ENCODE measurements around the gene TRAF4.
"Not testable (repeated sequence)": the region's sequence is repeated elsewhere in the genome, so short reads cannot be mapped to it uniquely, and the experiment has no call there.

TRAF4 gene

DNA sequence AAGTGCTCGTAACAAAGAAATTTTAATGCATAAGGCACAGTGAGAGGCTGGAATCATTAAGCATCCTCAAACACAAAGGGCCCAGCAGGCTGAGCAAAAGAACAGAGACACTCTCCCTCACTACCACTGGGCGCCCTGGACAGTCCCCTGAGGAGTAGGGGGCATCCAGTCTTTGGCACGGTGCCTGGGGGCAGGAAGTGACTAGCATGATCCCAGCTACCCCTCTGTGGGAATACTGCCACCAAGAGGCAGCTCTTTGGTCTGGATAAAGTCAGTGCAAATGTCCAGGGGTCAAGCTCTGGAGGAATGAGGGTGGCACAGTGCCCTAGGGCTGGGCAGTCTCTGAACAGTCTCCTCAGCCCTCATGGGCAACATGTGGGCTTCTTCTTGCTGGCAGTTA lies 29.5 kb upstream of the TRAF4 start:
- DNase-seq (ENCODE audit: low read depth), result no peak

DNA sequence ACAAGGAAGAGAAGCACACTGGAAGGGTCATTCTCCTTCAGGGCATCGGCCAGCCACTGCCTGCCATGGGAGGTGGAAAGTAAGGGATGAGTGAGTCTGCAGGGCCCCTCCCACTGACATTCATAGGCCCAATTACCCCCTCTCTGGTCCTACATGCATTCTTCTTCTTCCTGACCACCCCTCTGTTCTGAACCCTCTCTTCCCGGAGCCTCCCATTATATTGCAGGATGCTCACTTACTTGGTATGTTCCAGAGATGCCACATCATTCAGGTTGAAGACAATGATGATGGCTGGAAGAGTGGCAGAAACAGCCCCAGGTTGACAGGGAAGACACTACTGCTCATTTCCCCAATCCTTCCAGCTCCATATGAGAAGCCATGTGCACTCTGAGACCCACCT lies 28.6 kb upstream of the TRAF4 start:
- DNase-seq (ENCODE audit: low read depth), result no peak

DNA sequence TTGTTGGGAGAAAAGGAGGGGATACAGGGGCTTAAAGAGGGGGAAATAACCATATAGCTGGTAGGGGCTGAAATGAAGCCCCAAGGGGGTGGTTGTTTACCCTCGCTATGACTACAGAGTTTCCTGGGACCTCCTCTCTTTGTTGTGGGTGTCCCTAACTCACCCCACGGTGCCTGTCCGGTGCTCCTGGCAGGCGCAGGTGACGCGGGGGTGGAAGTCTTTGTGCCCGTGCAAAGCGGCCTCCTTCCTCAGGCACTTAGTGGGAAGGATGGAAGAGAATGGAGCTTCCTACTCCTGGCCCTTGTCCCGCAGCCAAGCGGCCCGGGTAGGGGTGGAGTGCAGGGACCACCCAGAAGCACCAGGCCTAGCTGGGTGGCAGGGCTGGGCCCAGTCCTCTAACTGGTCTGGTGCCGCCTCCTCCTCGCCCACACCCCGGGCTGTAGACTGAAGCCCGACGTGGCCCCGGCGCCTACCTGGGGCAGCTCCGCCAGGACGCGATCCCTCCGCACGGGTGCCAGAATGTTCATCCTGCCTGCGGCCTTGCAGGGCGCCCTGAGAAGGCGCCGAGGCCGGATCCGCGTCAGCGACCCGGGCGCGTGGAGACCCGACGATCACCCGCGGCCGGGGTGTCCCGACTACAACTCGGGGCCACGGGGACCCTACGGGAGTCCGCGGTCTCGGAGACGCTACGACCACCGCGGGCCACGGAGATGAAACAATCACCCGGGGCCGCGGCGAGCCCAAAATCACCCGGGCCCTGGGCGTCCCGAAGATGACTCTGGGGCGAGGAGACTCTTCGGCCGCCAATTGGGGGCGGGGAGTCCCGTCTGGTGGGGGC lies 26.9 kb upstream of the TRAF4 start:
- no peak for DNase-seq (ENCODE audit: low read depth)

DNA sequence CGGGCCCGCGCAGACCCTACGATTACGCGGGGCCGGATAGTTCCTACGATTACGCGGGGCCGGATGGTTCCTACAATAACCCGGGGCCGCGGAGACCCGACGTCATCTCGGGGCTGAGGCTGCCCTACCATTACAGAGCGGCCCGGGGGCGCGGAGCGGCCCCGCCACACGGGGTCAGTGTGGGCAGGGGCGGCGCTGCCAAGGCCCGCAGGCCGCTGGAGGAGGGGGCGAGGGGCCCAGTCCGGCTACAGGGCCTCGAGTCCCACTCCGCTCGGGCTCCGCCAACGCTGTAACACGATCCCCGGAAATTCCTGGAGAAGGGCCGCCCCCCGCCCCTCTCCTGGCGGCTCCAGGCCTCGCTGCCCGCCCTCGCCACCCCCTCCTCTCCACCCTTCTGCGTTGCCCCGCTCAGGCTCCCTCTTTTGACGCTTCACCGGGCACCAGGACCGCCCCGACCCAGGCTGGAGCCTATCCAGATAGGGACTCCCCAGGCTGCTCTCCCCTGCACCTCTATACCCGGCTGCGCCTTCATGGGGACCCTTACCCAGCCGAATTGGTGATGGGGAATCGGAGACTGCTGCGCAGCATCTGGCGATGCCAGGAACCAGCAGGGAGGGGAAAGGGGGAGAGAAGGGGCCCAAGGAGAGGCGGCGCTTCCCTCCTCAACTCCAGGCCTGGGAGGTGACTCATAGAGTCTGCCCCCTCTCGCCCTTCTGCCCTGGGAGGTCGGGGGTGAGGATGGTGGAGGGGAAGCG lies 26.1 kb upstream of the TRAF4 start, which contains the start of gene RAB34:
Gene RAB34, minus strand, starts transcription at position 291 of the 755 bp plus-strand sequence. CDS start 602 bp downstream, outside the sequence.
- no peak for DNase-seq (ENCODE audit: low read depth)

DNA sequence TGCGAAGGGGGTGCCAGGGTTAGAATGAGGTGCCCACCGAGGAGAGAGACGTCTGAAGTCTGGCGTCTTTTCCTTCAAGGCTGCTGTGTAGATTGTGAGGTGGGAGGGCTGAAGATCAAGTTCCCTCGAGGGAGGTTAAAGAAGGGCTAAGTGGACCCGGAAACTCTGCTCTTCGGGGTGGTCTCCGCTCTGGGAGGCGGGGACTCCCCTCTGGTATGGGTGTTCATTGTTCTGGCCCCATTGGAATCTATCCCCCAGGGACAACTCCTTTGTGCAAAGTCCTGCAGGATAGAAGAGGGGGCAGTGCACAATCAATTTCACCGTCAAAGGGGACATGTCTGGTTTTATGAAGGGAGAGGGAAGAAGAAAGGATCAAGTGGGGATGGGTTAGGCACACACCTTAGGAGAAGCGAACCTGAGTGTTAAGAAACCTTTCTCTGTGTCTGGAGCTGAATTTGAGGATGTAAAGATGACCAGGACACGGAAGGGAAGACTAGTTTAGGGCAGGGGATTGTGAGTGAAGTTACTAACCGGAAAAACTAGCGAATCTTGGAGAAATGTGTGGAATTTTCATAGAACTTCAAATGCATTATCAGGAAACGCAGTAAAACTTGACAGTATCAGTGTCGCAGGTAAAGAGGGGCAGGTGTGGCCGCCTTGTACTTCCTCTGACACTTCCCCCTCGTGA lies 25.3 kb upstream of the TRAF4 start:
- DNase-seq (ENCODE audit: low read depth), result no peak

DNA sequence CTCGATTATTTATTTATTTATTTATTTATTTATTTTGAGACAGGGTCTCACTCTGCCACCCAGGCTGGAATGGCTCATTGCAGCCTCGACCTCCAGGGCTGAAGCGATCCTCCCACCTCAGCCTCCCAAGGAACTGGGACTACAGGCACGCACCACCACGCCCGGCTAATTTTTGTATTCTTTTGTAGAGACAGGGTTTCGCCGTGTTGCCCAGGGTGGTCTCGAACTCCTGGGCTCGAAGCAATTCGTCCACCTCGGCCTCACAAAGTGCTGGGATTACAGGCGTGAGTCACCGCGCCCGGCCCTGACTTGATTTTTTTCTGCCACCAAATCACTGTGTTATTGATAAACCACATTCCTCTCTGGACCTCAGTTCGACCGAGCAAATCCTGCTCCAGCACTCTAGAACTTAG lies 24.8 kb upstream of the TRAF4 start:
- DNase-seq (ENCODE audit: low read depth), result no peak

DNA sequence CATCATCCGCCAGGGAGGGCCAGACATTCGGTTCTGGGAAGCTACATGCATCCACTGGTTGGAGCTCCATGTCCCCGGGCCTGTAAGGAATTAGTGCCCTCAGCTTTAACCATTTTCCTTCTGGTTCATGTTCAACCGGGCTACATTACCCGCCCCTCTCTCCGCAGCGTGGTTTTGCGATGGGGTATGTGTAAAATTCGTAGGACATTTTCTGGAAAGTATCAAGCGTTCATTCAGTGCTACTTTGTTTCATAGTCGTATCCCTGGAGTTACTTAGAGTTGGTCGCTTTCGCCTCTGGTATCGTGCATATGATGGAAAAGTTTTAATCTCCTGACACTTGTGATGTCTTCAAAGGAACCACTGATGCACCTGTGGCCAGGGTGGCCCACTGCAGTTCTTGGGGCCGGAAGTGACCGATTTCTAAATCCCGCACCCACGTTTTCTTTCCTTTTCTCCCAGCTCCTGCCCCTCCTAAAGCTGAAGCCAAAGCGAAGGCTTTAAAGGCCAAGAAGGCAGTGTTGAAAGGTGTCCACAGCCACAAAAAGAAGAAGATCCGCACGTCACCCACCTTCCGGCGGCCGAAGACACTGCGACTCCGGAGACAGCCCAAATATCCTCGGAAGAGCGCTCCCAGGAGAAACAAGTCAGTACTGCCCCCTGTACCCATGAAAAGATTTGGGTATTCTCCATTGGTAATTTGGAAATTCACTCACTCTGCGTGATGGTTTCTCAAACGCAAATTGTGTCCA lies 23.4 kb upstream of the TRAF4 start:
- no peak for DNase-seq (ENCODE audit: low read depth)

DNA sequence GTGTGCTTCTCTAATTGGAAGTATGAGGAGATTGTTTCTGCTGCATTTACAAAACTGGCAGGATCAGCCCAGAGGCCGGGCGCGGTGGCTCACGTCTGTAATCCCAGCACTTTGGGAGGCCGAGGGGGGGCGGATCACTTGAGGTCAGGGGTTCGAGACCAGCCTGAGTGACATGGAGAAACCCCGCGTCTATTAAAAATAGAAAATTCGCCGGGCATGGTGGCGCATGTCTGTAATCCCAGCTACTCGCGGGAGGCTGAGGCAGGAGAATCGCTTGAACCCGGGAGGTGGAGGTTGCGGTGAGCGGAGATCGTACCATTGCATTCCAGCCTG lies 22.8 kb upstream of the TRAF4 start:
- not testable (repeated sequence) for DNase-seq (ENCODE audit: low read depth)

DNA sequence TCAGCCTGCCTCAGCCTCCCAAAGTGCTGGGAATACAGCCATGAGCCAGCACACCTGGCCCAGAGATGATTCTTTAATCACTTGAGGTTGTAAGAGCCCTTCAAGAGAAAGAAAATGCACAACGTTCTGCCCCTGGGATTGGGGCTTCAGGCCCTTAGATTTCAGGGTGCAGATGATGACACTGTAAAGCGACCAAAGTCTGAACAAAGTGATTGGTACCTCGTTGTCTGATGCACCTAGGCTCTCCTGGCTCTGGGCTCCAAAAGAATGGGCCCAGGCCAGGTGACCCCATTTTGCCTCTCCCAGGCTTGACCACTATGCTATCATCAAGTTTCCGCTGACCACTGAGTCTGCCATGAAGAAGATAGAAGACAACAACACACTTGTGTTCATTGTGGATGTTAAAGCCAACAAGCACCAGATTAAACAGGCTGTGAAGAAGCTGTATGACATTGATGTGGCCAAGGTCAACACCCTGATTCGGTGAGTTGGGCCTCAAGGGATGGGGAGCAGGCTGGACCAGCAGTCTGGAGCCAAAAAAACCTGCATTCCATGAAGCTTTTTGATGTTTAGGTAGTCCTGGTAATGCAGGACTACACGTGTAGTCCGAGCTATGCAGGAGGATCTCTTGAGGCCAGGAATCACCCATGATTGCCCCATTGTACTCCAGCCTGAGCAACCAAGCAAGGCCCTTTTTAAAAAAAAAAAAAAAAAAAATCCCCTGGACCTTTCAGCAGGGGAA lies 21.2 kb upstream of the TRAF4 start:
- no peak for DNase-seq (ENCODE audit: low read depth)

DNA sequence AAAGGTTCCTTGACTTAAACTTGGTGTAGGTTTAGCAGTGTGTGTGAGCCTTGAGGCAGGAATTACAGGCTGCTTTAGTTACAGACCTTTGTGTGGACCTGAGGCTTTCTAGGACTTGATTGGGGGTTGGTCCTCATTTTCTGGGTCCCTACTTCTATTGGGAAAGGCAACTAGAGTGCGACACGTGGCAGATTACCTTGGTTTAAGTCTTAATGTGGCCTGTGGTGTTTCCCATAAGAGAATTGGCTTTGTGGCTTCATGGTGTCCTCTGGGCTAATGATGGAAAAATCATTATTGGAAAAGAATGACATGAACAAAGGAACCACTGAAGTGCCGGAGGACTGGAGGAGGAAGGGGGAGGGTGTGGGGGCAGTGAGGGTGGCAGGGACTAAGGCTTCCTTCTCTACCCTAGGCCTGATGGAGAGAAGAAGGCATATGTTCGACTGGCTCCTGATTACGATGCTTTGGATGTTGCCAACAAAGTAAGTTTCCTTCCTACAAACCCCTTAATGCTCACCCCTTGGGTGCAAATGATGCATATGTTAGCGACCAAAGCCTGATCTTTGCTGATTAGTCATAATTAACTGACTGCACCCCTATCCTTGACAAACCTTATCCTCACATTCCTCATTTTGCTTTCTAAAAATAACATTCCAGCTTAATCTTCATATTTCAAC lies 20.5 kb upstream of the TRAF4 start:
- DNase-seq (ENCODE audit: low read depth), result no peak

DNA sequence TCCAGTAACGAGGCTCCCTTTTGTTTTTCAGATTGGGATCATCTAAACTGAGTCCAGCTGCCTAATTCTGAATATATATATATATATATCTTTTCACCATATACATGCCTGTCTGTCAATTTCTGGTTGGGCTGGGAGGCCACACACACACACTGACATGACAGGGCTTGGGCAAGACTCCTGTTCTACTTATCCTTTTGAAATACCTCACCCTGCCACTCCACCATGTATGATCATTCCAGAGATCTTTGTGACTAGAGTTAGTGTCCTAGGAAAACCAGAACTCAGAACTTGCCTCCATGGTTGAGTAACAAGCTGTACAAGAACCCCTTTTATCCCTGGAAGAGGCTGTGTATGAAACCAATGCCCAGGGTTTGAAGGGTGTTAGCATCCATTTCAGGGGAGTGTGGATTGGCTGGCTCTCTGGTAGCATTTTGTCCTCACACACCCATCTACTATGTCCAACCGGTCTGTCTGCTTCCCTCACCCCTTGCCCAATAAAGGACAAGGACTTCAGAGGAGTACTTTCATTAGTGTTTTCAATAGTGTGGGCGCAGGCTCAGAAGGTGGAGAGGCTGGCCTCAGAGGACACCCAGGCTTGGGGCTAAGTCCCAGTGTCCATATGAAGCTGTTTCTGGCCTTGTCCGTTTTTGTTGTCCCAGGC lies 19.8 kb upstream of the TRAF4 start:
- not testable (repeated sequence) for DNase-seq (ENCODE audit: low read depth)

DNA sequence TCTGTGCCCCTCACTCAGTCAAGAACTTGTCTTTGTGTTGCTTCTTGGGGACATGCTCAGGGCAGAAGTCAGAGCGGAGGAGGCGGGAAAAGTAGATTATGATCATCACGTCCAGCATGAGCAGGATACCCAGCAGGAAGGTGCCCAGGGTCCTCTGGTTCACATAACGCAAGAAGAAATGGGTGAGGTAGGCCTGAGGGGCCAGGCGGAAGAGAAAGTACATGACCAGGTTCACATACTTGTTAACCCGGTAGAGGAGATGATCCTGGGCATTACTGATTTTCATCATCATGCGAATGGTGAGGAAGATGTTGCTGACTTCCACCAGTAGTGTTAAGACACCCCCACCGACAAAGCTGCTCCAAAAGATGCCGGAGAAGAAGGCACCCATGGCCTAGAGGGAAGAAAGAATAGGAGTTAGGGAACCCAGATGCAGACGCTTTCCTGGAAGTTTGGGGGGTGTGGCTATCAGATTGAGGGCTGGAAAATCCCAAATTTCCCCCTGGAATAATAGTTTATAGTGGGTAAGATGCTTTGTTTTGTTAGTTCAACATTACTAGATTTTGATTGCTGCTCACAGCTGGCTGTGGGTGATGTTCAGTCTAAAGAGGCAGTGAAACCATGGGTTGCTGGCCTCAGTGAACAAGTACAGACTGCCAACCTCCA lies 19.2 kb upstream of the TRAF4 start:
- no peak for DNase-seq (ENCODE audit: low read depth)

DNA sequence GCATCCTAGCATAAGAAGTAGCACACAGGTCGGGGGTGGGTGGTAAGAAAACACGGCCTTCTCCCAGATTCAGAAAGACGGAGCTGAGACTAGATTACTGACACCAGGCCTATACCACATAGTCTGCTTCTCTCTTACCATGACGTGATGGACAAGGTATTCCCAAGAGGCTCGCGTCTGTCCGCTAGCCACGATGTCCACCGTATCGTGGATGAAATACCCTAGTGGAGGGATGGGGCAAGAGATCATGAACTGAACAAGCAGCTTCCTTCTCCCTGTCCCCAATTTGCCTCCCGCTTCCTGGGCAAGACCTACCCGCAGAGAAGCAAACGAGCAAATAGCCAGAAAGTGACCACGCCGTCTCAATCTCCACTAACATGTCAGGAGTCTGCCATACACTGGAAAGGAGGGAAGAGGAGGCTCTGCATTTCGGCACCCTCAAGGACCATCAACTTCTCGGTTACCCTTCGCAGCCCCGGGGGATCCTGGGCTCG lies 18.6 kb upstream of the TRAF4 start:
- DNase-seq (ENCODE audit: low read depth), result no peak

DNA sequence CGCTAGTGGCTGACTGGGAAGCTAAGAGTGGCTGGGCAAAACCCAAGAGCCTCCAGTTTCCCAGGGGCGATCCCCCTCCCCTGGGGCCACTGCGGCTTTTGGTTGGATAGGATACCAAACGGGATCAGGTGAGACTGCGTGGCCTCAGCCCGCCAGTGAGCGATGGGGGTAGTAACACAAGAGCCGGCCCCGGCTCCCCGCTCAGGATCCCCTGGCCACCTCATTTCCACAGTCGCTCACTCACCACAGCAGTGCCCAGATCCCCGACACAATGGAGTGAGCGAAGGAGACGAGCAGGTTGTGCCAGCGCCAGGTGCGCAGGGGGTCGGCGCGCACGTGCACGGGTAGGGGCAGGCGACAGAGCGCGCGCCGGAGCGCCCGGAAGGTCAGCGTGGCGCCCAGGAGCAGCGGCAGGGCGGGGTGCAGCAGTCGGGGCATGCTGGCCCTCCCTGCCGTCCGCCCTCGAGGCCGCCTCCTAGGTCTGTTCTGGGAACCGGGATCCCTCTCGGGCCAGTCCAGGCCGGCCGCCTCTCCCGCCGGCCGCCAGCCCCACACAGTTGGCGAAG lies 18.1 kb upstream of the TRAF4 start:
- no peak for DNase-seq (ENCODE audit: low read depth)

DNA sequence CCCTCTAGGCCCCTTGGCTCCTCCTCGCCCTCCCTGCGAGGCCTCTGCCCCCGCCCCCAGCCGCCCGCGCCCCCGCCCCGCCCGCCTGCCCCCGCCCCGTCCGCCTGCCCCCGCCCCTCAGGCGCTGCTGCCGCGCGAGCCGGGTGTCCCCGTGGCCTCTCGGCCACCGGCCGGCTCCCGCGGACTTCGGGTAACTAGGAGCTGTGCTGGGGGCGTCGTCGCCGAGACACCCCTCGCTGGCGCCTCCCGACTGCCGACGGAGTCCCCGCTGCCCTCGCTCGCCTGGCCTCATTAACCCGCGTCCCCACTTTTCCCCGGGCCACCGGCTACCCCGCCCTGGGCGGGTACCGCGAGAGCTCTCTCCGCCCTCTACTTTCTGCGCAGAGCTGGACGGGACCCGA lies 17.6 kb upstream of the TRAF4 start, which contains the start of gene TLCD1:
Gene TLCD1, minus strand, starts transcription at position 8 of the 401 bp plus-strand sequence. CDS start 136 bp downstream, outside the sequence.
- DNase-seq (ENCODE audit: low read depth), result no peak

DNA sequence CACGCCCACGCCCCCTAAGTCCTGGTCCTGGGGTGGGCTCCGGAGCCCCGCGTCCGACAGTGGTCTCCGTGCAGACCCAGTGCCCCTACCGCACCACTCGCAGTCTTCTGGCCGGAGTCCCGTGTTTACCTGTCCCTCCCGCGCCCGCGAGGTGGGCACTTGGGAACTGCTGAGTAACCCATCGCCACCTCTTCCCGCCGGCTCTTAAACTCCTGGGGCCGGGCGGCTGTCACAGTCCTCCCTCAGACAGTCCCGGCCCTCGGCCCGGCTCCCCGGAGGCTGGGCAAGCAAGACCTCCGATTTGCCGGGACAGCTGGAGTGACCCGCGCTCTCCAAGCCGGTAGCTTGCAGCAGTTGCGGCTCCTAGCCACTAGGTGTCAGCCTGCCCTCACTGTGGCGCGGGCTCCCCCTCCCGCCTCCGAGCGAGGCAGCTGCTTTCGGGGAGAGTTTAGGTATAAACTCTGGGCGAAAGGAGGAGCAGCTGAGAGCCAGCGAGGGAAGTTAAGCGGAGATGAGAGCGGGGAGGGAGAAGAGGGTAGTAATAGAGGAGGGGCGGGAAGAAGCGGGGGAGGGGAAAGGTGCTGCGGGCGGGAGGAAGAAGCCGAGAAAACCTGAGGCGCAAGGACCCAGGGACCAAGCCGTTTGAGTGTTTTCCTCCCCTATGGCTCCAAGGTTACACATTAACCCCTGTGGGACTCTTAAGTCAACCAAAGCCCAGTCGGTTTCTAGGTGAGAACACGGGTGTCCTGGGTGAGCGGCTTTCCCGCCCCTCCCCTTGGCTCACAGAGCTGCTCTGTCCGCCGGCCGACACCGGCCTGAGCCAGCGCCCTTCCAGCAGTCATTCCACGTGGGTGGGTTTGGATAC lies 17.0 kb upstream of the TRAF4 start:
- peak; percentile 81 for DNase-seq (ENCODE audit: low read depth)

DNA sequence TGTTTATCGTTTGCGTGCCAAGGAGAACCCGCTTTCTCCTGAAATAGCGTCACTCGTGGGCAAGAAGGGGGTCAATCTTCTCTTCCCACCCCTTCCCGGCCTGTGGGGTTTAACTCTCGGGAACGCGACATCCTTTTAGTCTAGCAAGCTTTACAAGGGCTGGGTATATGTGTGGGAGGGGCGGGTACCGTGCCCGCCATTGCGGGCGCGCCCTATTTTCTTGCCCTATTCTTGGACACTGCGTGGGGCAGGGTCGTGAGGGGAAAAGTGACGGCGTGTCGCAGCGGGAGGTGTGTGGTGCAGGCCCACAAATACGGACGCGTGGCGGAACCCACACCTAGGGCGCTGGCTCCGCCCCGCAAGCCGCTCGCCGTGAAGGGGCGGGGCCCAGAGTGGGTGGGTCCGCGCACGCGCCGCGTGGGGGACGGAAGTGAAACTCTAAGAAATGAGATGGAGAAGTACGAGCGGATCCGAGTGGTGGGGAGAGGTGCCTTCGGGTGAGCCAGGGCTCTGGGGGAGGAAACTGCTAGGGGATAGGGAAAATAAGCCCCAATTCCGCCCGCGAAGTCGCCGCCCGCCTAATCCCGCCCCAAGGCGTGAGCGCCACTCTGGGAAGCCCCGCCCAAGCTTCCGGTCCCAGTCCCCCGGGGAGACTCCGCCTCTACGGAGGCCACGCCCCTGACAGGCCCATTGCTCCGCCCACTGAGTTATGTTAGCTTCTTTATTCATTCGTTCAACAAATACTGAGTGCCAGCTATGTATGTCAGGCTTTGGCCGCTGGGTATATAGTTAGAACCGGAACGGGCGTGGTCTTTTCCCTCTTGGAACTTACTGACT lies 15.2 kb upstream of the TRAF4 start, which contains the start of gene NEK8:
Gene NEK8, plus strand, starts transcription at position 425 of the 837 bp plus-strand sequence. Its CDS starts 26 bp downstream, at position 451.
- DNase-seq (ENCODE audit: low read depth), result peak; percentile 98

All from stimulated activated CD8-positive, alpha-beta memory T cell treated with anti-CD3 and anti-CD28 coated beads, Interleukin-7, amount 100 ng/mL, for 24 hours (primary cell).